HG03103 (cell line): ENCODE data around the gene MRGPRX2.

Experiments used
- ATAC-seq: cut with Tn5 transposase; IDR thresholded peaks from one replicate; pipeline ENCODE4 v1.9.1; 2021; ENCODE audit warnings: low read depth; ENCODE audit not compliant: unreplicated experiment

The MRGPRX2 gene

DNA sequence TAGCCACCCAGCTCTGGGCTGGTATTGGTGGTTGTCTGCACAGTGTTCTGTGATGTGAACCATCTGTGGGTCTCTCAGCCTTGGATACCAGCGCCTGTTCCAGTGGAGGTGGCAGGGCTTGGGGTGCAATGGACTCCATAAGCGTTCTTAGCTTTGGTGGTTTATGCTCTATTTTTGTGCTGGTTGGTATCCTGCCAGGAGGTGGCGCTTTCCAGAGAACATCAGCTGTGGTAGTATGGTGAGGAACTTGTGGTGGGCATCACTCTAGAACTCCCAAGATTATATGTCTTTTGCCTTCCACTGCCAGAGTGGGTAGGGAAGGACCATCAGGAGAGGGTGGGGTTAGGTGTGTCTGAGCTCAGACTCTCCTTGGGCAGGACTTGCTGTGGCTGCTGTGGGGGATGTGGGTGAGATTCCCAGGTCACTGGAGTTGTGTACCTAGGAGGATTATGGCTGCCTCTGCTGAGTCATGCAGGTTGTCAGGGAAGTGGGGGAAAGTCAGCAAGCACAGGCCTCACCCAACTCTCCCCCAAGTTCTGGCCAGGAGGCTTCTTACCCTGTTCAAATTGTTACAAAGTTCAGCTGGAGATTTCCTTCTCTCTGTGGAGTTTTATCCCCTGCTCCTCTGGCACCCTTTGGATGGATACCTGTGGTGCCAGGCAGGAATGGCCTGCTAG, 47.2 kb downstream of the MRGPRX2 start:
- ATAC-seq: no peak

DNA sequence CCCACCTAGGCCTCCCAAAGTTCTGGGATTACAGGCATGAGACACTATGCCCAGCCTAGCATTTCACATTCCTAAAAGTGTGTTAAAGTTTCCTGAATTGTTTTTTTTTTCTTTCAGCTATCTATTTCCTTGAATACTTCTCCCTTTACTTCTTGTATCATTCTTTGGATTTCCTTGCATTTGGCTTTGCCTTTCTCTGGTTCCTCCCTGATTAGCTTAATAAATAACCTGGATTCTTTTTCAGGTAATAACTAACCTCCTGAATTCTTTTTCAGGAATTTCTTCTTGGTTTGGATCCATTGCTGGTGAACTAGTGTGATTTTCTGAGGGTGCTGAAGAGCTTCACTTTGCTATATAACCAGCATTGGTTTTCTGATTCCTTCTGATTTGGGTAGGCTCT, 47.9 kb downstream of the MRGPRX2 start:
- no peak for ATAC-seq
